Measurements from ENCODE around the gene ZSCAN10. TPM values are rescaled to one million over a fixed set of nuclear protein-coding genes. Genes with fewer than 3 reads are reported as not detected.
A peak's percentile ranks its signal among the peaks of the same experiment; 100 is the strongest.

ZSCAN10 gene
- total RNA-seq, 4 donors from 2014 or later = 1.7 TPM; not detected in 3

DNA sequence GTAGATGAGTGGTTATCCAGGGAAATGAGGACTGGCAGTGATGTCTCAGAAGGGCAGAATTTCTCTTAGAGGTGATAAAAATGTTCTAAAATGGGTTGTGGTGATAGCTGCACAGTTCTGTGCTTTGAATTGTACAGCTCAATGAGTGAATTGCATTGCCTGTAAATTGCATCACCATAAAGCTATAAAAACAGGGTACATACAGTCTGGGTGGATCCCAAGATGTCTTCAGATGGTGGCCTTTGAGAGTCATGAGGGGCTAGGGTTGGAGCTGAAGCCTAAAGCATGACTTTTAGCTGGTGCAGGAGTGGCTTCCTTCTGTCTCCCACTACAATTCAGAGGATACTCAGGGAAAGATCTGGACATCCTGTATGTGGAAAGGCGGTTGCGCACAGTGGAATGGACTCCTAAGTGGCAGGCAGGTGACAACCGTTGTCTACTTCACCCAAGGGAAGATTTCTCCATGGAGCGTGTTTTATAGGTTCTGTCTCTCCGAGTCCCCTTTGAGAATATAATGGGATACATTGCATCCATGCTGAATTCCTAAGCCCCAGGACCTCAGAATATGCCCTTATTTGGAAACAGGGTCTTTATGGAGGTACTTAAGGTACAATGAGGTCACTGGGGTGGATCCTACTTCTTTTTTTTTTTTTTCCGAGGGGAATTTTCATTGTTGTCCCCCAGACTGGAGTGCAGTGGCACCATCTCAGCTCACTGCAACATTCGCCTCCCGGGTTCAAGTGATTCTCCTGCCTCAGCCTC lies 35.3 kb downstream of the ZSCAN10 start:
- Histone ChIP-seq H3K9me3 (no peaks in the 10 kb centered on the region), H3K27ac (no peak overlapping the region), H3K27me3 (peaks cover 11% of the 10 kb centered on the region), H3K4me3 (no peak overlapping the region), H3K36me3 (no peaks in the 10 kb centered on the region), H3K4me1 (peaks cover 0 to 36% (median 6%) of the 10 kb centered on the region in 3 donors)
- WGBS, 2 donors (ENCODE audit: low coverage in 1 of 2) = 79 to 100% methylated on average over 3 to 8 of the region's 8 CpGs
- TF ChIP-seq POLR2AphosphoS5 (IDR thresholded peaks at IDR 0.05) = no peak
- no peak for TF ChIP-seq EP300 (IDR thresholded peaks at IDR 0.05)
- TF ChIP-seq, protein P1, sequence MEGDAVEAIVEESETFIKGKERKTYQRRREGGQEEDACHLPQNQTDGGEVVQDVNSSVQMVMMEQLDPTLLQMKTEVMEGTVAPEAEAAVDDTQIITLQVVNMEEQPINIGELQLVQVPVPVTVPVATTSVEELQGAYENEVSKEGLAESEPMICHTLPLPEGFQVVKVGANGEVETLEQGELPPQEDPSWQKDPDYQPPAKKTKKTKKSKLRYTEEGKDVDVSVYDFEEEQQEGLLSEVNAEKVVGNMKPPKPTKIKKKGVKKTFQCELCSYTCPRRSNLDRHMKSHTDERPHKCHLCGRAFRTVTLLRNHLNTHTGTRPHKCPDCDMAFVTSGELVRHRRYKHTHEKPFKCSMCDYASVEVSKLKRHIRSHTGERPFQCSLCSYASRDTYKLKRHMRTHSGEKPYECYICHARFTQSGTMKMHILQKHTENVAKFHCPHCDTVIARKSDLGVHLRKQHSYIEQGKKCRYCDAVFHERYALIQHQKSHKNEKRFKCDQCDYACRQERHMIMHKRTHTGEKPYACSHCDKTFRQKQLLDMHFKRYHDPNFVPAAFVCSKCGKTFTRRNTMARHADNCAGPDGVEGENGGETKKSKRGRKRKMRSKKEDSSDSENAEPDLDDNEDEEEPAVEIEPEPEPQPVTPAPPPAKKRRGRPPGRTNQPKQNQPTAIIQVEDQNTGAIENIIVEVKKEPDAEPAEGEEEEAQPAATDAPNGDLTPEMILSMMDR (IDR thresholded peaks at IDR 0.05) = no peak
- no peak for TF ChIP-seq POLR2A (IDR thresholded peaks at IDR 0.05)
- ATAC-seq = no peak

DNA sequence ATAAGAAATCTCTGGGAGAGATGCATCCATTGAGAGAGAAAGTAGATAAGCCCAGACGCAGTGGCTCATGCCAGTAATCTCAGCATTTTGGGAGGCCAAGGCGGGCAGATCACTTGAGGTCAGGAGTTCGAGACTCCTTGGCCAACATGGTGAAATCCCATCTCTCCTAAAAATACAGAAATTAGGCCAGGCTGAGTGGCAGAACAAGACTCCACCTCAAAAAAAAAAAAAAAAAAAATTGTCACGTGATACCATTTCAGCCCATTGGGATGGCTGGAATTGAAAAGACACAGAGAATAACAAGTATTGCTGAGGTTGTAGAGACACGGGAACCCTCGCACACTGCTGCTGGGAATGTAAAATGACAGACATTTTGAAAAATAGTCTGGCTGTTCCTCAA lies 36.5 kb downstream of the ZSCAN10 start:
- no peaks in the 10 kb centered on the region for H3K36me3 ChIP-seq
- no peak overlapping the region for H3K4me3 ChIP-seq
- peaks cover 21% of the 10 kb centered on the region for H3K27me3 ChIP-seq
- H3K4me1 ChIP-seq = peaks cover 0 to 48% (median 11%) of the 10 kb centered on the region in 3 donors
- no peak overlapping the region for H3K27ac ChIP-seq
- TF ChIP-seq EP300 (IDR thresholded peaks at IDR 0.05) (no peak), POLR2AphosphoS5 (IDR thresholded peaks at IDR 0.05) (no peak), POLR2A (IDR thresholded peaks at IDR 0.05) (no peak)
- TF ChIP-seq, protein P1 (IDR thresholded peaks at IDR 0.05) = no peak
- WGBS, 2 donors (ENCODE audit: low coverage in 1 of 2) = 75 to 80% methylated on average over 5 to 6 of the region's 6 CpGs
- no peaks in the 10 kb centered on the region for H3K9me3 ChIP-seq
- ATAC-seq = no peak

DNA sequence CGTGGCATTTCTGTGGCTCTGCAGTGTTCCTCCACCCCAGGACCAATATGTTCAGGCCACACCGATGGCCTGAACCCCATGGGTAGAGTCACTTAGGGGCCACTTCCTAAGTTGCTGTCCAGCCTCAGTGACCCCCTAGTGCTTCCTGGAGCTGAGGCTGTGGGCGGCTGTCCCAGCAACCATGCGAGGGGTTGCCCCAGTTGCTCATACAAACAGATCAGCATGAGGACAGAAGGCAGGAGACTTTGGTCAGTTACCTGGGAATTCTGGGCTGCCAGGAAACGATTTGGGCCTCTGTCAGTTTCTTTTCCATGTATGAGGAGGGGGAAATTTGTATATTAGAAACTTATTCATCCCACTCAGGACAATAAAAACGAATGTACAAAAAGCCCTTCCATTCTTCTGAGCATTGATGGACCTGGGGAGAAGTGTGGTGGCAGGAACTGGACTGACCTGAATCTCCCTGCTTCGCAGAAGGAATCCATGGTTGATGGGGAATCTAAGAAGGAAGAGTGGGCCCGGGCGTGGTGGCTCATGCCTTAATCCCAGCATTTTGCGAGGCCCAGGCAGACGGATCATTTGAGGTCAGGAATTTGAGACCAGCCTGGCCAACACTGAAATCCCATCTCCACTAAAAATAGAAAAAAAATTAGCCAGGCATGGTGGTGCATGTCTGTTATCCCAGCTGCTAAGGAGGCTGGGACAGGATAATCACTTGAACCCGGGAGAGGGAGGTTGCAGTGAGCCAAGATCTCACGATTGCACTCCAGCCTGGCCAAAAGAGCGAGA lies 38.6 kb downstream of the ZSCAN10 start:
- no peak for ATAC-seq
- peaks cover 0 to 36% (median 11%) of the 10 kb centered on the region in 3 donors for H3K4me1 ChIP-seq
- peaks cover 21% of the 10 kb centered on the region for H3K27me3 ChIP-seq
- H3K4me3 ChIP-seq = no peak overlapping the region
- H3K9me3 ChIP-seq = no peaks in the 10 kb centered on the region
- no peak overlapping the region for H3K27ac ChIP-seq
- no peak for TF ChIP-seq POLR2A (IDR thresholded peaks at IDR 0.05)
- no peak for TF ChIP-seq POLR2AphosphoS5 (IDR thresholded peaks at IDR 0.05)
- TF ChIP-seq, protein P1 (IDR thresholded peaks at IDR 0.05) = no peak
- TF ChIP-seq EP300 (IDR thresholded peaks at IDR 0.05) = no peak
- H3K36me3 ChIP-seq = no peaks in the 10 kb centered on the region
- 68 to 73% methylated on average over 3 to 9 of the region's 14 CpGs for WGBS, 2 donors (ENCODE audit: low coverage in 1 of 2)

DNA sequence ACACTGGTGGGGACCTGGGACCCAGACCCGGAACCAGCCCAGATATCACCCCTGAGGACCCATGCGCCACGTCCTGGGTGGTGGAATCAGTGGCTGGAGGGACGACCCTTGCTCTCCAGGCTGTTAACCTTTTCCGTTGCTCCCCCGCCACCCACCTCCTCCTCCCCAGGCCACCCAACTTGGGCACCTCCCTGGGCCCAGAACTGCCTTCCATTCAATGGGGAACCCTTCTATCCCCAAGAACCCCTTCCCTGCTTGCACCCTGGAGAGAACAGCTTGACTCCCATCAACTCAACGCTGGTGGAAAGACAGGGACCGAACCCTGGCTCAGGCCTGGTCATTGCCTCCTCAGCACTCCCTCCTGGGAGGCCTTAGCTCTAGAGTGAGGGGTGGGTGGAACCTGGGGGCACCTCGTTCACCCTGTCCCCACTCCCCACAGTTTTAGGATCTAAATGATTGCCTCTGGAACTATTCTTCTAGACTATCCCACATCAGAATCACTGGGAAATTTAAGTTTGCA lies 39.3 kb downstream of the ZSCAN10 start:
- Histone ChIP-seq H3K4me3 (peak overlapping the region; percentile 83 to 84), H3K4me1 (peaks cover 0 to 29% (median 11%) of the 10 kb centered on the region in 3 donors), H3K27ac (peak overlapping the region; percentile 21 to 81 (median 76)), H3K9me3 (no peaks in the 10 kb centered on the region), H3K27me3 (peaks cover 14% of the 10 kb centered on the region), H3K36me3 (no peaks in the 10 kb centered on the region)
- TF ChIP-seq POLR2AphosphoS5 (IDR thresholded peaks at IDR 0.05) (no peak), EP300 (IDR thresholded peaks at IDR 0.05) (no peak), POLR2A (IDR thresholded peaks at IDR 0.05) (no peak)
- TF ChIP-seq, protein P1 (IDR thresholded peaks at IDR 0.05) = no peak
- ATAC-seq = no peak
- 64% methylated on average over 7 of the region's 9 CpGs; no CpG with 5 or more reads in 1 of the 2 donors for WGBS, 2 donors (ENCODE audit: low coverage in 1 of 2)

All from gastroesophageal sphincter (tissue), 4 donors.